SH-SY5Y (cell line): Measurements from ENCODE around the gene MARK4.

Experiments
- GATA2 ChIP-seq: IDR thresholded peaks from 2 replicates; pipeline ENCODE4 v1.6.1; 2011; ENCODE audit warnings: mild to moderate bottlenecking, low read depth, low read length
- GATA3 ChIP-seq: IDR thresholded peaks from 2 replicates; pipeline ENCODE4 v1.6.1; 2011; ENCODE audit warnings: low read depth, mild to moderate bottlenecking, low read length, moderate library complexity

GRCh38 chr19:45291834-45292233 is 40.8 kb downstream of the MARK4 start:
- TF ChIP-seq GATA2 (no peak), GATA3 (no peak)
